ENCODE measurements around the gene TMX3.

Gene TMX3, protein sequence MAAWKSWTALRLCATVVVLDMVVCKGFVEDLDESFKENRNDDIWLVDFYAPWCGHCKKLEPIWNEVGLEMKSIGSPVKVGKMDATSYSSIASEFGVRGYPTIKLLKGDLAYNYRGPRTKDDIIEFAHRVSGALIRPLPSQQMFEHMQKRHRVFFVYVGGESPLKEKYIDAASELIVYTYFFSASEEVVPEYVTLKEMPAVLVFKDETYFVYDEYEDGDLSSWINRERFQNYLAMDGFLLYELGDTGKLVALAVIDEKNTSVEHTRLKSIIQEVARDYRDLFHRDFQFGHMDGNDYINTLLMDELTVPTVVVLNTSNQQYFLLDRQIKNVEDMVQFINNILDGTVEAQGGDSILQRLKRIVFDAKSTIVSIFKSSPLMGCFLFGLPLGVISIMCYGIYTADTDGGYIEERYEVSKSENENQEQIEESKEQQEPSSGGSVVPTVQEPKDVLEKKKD

DNA sequence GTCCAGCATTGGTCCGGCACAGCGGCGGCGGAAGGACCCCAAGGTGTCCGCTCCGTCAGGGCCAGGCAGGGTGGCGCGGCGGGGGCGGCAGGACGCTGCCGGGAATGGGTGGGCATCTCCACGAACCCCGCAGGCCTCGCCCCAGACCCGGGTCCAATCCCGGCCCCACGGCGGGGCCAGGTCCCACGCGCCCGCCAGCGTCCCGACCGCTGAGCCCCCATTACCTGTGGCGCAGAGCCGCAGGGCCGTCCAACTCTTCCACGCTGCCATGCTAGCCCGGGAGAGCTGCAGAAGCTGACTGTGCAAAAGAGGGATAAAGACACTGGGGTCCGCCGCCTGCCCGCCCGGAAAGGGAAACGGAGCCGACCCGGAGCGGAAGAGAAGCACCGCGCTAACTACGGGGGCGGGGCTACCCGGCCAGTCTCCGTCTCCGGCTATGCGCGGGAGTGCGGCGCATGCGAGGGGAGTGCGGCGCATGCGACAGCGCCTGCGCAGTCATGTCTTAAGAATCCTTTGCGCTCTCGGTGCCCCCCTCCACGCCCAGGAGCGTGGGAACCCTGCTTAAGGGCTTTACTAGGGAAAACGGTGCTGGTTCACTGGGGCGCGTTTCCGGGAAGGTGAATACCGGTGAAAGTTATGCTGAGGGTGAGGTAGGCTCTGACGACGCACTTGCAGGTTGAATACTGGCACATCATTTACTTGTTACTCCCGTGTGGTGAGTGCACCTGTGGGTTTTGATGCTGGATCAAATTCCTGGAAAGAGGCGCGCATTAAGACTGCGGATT lies at the start of gene TMX3:
TSS of gene TMX3 (minus strand) at position 397 of the 785 bp plus-strand sequence. CDS start at position 270, 127 bp downstream.
- peak; percentile 93 for DNase-seq

GRCh38 chr18:68764016-68764415 lies 49.1 kb upstream of the TMX3 start:
- no peak for DNase-seq

DNA sequence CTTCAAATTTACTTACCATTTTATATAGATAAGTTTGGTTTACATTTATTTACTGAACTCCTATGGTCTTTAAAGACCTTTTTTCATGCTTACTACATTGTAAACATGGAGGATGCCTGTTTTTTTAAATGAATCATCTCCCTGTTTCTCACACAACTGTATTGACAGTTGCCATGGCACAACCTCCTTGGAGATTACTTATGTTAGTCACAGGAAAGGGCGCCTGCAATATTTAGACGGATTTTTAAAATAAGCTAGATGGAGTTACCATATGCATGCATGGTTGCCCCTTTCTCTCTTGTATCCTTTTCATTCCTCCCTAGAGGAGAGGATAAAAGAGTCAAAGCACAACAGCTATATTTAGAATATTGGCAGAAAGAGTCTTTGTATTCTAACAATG lies 48.2 kb upstream of the TMX3 start:
- no peak for DNase-seq

GRCh38 chr18:68759308-68759707 lies 44.4 kb upstream of the TMX3 start:
- DNase-seq = no peak

- no peak for DNase-seq
Observed at GRCh38 chr18:68757126-68757525, 42.2 kb upstream of the TMX3 start.

DNA sequence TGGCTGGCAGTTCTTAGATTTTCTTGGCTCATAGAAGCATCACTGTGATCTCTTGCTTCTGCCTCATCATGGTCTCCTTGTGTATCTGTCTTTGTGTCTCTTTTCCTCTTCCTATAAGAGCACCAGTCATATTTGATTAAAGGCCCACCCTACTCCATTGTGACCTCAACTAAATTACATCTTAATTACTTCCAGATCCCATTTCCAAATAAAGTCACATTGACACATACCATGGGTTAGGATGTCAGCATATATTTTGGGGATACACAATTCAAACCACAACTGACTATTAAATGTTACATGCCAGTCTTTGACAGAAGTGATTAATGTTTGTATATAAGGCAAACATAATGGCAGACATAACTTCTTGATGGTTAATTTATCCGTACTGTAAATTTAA lies 27.3 kb upstream of the TMX3 start:
- no peak for DNase-seq

GRCh38 chr18:68740966-68741365 lies 26.1 kb upstream of the TMX3 start:
- DNase-seq = no peak

- DNase-seq = no peak
Observed at GRCh38 chr18:68739462-68739861, 24.6 kb upstream of the TMX3 start.

GRCh38 chr18:68738564-68738963 lies 23.7 kb upstream of the TMX3 start:
- DNase-seq = no peak

DNA sequence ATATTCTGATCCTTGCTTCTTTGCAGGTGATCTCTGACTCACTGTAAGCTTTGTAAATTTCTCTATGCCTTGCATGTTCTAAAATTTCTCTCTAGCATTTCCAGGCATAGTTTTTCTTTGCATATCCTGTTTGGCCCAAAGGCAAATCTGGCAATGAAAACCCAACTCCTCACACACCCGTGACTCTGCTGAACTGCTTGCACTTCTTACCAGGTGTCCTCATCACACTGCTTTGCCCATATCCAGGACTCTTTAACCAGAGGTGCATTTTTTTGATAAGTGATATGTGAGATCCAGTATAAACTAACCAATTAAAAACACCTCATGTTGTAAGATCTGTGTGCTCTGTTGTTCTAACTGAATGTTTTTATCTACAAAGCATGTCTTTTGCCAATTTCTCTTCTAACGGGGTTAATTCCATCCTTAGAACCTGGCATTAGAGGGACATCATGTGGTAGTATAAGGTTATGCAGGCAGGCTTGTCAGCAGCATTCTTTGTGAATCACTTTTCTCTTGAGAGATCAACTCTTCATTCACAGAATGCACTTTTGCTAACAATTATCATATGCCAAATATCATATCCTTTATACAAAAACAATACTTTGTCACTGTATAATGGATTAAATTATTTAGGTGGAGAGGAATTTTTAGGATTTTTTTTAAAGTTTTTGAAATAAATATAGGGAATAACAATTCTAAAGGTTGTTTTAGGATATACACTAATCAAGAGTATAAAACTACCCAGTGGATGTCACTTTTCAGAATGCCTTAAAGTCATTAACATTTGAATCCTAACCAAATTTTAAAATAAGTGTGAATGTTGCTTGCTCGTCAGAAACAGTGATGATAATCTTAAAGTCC lies 20.8 kb upstream of the TMX3 start:
- peak; percentile 8 for DNase-seq

DNA sequence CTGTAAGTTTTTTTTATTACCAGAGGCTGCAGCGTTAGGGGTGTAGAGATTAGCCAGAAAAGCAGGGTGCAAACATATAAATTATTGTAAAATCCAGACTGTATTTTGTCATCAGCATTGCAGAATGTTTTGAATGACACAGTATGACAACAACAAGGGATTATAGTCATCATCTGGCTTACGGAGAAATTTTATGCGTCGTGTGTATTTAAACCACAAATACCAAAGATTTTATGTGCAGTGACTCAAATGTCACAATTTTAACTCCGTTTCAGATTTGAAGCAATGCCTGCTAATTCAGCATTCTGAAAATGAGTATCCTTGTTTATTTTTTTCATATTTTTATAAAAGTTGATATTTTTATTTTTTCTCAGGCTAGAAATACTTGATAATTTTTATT lies 19.4 kb upstream of the TMX3 start:
- DNase-seq = no peak

- DNase-seq = no peak
Observed at GRCh38 chr18:68733707-68734106, 18.8 kb upstream of the TMX3 start.

GRCh38 chr18:68728081-68728700 lies 13.3 kb upstream of the TMX3 start:
- no peak for DNase-seq

GRCh38 chr18:68727506-68727905 lies 12.6 kb upstream of the TMX3 start:
- no peak for DNase-seq

DNA sequence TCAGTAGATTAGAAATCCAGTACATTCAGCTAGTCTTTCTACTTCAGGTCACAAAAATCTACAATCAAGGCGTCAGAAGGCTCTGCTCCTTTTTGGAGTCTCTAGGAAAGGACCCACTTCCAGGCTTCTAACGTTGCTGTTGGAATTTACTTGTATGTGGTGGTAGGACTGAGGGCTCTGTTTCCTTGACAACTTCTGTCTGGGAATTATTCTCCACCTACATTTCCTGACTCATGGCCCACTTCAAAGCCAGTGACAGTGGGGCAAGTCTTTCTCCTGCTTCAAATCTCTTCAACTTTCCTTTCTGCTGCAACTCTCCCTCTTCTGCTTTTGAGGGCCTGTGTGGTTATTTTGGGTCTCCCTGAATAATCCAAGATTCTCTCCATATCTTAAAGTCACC lies 10.4 kb upstream of the TMX3 start:
- no peak for DNase-seq

DNA sequence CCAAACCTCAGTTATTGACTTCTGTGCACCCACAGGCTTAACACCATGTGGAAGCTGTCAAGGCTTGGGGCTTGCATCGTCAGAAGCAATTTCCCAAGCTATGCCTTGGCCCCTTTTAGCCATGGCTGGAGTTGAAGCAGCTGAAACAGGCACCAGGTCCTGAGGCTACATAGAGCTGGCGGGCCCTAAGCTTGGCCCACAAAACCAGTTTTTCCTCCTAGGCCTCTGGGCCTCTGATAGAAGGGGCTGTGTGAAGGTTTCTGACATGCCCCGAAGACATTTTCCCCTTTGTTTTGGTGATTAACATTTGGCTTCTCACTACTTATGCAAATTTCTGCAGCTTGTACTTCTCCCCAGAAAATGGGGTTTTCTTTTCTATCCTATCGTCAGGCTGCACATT lies 9.1 kb upstream of the TMX3 start:
- DNase-seq = no peak

DNA sequence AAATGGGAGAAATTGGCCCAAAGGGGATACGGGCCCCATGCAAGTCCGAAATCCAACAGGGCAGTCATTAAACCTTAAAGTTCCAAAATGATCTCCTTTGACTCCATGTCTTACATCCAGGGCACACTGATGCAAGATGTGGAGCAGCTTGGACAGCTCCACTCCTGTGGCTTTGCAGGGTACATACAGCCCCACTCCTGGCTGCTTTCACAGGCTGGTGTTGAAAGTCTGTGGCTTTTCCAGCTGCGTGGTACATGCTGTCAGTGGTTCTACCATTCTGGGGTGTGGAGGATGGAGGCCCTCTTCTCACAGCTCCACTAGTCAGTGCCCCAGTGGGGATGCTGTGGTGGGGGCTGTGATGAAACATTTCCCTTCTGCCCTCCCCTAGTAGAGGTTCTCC lies 8.6 kb upstream of the TMX3 start:
- DNase-seq = no peak

DNA sequence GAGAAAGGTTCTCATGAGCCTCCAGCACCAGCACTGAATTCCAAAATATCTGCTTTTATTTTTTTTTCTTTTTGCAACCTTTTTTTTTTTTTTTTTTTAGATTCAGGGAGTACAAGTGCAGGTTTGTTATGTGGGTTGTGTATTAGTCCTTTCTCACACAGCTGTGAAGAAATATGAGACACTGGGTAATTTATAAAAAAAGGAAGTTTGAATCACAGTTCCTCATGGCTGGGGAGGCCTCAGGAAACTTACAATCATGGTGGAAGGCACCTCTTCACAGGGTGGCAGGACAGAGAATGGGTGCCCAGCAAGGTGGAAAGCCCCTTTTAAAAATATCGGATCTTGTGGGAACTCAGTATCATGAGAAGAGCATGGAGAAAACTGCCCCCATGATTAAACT lies 7.9 kb upstream of the TMX3 start:
- DNase-seq = no peak

- DNase-seq = no peak
Observed at GRCh38 chr18:68721681-68722583, 7.0 kb upstream of the TMX3 start.

DNA sequence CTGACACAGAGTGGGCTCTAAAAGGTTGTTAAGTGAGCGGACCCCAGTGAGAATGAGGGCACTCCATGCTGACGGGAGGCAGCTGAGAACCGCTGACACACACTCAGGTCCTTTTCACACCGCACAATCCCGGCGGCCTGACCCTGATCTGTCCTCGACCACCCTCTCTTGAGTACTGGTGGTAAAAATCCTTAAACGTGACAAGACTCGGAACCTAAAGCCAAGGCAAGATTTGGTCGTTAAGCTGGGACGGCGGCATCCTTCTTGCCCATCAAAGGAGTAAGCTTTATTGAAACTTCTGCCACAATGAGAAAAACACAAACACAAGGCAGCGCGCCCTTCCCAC lies 569 bp downstream of the TMX3 start:
- peak; percentile 35 for DNase-seq

DNA sequence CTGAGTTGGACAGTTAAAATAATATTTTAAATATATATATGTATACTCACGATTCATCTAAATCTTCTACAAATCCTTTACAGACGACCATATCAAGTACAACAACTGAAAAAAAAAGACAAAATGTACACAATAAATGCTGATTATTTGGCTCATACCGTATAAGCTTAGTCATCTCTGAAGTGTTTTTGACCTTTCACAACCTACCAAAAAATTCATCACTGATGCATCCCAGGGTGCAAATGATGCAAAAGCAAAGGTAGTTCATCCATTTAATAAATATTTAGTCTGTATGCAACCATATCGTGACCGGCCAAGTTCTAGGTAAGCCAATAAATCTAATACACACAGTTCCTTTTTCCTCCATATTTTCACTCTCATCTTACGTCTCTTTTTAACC lies 1.1 kb downstream of the TMX3 start:
- no peak for DNase-seq

DNA sequence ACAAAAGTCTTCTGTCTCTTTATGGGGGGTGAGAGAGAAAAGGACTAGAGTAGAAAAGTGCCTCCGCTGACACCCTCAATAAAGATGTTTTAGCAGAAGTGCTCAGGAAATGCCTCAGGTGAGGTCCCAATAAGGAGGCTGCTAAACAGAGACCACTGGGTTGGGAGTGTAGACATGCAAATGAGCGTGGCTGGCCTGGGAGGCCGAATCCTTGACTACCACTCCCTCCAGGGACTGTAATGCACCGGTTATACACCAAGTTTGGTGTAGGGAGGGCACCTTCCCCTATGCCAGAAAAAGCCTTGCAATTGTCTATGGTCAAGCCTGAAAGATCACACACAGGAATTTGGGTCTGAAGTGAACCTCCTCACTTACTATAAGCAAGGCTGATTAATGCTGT lies 1.8 kb downstream of the TMX3 start:
- no peak for DNase-seq

All from midbrain (tissue), 1 donor.